ENCODE results near the gene ZNF385D.

The ZNF385D gene

DNA sequence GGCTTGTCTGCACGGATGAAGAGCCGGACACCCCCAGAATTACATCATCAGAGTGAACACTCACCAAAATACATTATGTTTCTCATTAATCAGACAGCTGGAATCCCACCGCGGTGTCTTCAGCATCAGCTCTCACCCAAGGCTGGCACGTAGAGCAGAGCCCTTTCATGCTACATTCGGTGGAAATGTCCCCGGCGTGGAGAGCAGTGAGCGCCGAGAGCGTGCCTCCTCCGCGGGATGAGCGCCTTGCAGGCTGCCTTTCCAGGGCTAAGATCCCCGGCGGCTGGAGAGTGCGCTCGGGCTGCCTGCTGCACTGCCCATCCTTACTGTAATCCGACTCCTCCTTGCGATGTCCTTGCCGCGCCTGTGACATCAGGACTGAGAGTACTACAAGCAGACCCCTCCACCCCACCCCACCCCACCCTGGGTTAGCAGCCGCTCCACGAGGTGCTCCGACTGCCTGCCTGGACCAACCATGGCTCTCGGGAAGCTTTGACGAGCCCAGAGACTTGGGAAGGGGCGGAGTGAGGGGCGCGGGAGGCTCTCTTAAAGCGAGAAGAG is at the start of gene ZNF385D:
ZNF385D (minus strand) TSS at position 380 of the 561 bp plus-strand sequence; CDS start at position 86, 294 bp downstream.
- DNase-seq (ENCODE audit: low read depth, low spot score), result peak; percentile 87

DNA sequence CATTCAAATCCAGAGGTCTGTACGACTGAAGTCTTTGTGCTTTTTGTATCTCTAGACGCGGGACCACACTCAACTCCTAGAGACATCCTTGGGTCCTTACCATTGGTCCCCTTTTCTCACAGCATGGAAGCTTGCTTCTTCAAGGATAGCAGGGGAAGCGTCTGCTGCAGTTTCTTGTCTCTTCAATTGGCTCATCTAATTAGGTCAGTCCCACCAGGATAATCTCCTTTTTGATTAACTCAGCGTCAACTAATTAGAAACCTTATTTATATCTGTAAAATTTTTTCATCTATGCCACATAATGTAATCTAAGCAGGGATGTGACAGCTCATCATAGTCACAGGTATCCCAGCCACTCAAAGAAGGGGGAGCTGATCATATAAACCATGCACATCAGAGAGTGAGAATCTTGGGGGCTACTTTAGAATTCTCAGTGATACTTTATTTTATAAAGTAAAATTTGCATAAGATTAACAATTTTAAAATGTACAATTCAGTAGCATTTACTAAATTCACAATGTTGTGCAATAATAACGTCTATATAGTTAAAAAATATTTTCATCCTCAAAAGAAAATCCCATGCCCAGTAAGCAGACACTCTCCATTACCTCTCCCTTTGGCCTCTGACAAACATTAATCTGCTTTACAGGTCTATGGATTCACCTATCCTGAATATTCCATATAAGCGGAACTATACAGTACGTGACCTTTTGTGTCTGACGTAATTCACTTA is 47.5 kb upstream of the ZNF385D start:
- no peak for DNase-seq (ENCODE audit: low read depth, low spot score)

DNA sequence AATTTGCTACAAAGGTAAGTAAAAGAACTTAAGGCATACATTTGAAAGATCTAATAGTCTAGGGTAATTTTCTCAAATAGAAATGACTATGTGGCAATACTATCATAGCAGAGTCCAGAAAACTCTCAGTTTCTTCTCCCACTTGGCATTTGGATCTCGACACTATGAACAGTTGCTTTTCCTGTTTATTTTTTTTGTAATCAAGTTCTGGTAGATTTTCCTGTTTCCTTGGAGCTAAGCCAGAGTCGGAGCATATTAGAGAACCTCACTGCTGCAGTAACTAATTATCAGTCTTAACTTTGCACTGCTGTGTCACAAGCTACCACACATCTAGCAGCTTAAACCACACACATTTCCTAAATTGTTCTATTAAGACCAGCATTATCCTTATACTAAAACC is 44.9 kb upstream of the ZNF385D start:
- DNase-seq (ENCODE audit: low read depth, low spot score), result no peak

GRCh38 chr3:21795152-21795837 is 44.3 kb upstream of the ZNF385D start:
- no peak for DNase-seq (ENCODE audit: low read depth, low spot score)

GRCh38 chr3:21794291-21794690 is 43.3 kb upstream of the ZNF385D start:
- no peak for DNase-seq (ENCODE audit: low read depth, low spot score)

DNA sequence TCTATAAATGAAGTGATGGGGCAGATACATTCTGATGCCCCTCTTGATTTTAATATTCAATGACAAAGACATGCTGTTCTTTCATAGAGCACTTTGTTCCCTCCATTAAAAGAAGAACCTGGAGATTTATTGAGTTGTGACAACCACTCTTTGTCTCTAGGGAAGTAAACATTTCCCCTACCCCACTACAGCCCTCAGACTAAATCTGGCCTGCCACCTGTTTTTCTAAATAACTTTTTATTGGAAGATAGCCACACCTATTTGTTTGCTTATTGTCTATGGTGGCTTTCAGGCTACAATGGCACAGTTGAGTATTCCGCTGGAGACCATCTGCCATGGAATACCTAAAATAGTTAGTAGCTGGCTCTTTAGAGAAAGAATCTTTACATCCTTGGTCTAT is 41.2 kb upstream of the ZNF385D start:
- DNase-seq (ENCODE audit: low read depth, low spot score), result no peak

GRCh38 chr3:21791356-21791755 is 40.3 kb upstream of the ZNF385D start:
- no peak for DNase-seq (ENCODE audit: low read depth, low spot score)

DNA sequence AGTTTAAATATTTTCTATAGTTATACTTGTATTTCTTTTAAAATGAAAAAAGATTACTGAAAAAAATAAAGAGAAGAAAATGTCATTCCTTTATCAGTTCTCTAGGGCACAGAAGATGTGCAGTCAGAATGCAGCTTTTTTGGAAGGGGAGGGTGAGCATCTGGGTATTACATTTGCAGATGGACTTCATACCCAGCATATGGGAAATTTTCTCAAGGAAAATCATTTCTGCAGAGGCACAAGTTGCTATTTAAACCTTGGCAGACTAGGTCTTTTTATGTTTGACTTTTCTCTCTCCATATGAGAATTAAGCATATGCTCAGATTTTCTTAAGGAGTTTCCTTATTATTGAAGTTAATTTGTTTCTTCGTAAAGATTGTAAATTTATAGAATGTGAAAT is 39.5 kb upstream of the ZNF385D start:
- DNase-seq (ENCODE audit: low read depth, low spot score), result no peak

- no peak for DNase-seq (ENCODE audit: low read depth, low spot score)
Observed at GRCh38 chr3:21789730-21790129, 38.7 kb upstream of the ZNF385D start.

GRCh38 chr3:21786438-21786797 is 35.4 kb upstream of the ZNF385D start:
- no peak for DNase-seq (ENCODE audit: low read depth, low spot score)

DNA sequence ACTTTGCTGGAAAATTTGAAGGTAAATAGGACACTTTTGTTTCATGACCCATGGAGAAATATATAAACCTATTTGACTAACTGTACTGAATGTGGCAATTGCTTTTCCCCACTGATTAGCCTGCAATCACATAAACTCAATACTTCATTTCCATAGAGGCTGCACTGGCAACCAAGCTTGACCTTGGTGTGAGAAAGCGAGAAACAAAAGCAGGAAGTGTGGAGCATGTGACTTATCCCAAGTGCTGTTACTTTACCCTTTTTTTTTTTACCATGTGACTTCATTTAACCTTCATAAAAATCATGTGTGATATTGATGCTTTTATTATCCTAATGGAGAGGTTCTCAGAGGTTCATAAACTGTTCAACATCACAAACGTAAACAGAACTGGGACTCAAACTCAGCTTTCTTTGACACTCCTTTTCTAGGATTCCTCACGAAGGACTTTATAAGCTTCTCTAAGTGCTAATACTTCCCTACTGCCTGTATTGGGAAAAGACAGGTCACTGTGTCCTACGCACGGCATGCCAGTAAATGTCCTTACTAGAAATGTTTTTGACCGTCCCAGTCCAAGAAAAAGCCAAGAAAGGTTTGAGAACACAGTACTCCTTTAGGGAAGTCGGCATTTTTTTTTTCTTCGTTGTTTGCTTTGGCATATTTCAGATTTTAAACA is 34.9 kb upstream of the ZNF385D start:
- no peak for DNase-seq (ENCODE audit: low read depth, low spot score)

GRCh38 chr3:21783839-21784238 is 32.8 kb upstream of the ZNF385D start:
- DNase-seq (ENCODE audit: low read depth, low spot score), result no peak

- DNase-seq (ENCODE audit: low read depth, low spot score), result no peak
Observed at GRCh38 chr3:21781355-21781754, 30.3 kb upstream of the ZNF385D start.

DNA sequence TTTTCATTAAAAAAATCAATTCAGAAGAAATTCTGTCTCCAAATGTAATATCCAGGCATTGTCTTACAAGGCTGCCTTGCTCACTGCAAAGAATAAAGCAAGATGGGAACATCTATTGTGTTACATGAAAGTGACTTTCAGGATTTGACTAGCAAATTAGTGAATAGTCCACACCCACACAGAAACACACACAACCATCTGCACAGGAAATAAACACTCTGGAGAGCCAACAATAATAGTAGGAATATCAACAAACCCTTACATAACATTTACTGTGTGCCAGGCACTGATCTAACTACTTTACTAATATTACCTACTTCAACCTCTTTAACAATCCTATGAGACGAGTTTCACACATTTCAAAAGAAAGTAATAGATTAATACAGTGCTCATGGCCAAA is 28.9 kb upstream of the ZNF385D start:
- no peak for DNase-seq (ENCODE audit: low read depth, low spot score)

DNA sequence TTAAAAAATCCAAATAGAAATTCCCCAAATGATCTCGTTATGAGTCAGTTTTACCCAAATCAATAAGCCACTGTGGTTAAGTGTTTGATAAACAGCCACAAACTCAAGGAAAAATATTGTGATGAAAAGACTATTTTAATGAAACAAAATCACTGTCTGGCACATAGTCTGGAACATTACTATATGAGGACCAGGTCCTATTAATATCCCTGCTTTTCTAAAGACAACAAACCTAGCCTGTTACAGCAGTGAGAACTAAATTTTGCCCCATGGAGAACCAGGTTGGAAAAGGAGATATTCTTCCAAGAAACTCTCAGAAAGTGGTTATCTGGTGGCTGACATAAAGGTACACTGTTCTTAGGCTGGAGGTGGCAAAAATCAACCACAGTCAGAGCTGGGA is 27.7 kb upstream of the ZNF385D start:
- peak; percentile 15 for DNase-seq (ENCODE audit: low read depth, low spot score)

GRCh38 chr3:21777821-21778220 is 26.8 kb upstream of the ZNF385D start:
- no peak for DNase-seq (ENCODE audit: low read depth, low spot score)

- no peak for DNase-seq (ENCODE audit: low read depth, low spot score)
Observed at GRCh38 chr3:21766002-21766401, 15.0 kb upstream of the ZNF385D start.

GRCh38 chr3:21755896-21756295 is 4.9 kb upstream of the ZNF385D start:
- DNase-seq (ENCODE audit: low read depth, low spot score), result no peak

- DNase-seq (ENCODE audit: low read depth, low spot score), result no peak
Observed at GRCh38 chr3:21754839-21755238, 3.8 kb upstream of the ZNF385D start.

- peak; percentile 69 for DNase-seq (ENCODE audit: low read depth, low spot score)
Observed at GRCh38 chr3:21752749-21753347, 1.8 kb upstream of the ZNF385D start.

DNA sequence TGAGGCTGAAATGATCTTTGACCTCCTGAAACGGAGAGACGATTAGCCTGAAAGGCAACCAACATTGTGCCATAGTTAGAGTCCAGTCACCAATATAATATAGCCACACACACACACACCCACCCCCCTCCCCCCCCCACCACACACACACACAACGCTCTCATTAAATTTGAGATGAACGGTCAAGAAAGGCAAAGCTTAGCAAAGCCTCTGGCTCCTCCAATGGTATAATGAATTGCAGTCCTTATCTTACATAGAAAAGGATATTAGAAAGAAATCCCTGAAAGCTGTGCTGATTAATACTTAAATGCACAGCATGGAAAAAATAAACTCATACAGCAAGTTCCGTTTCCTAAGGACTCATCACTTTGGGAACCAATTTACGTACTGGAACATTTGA is 876 bp upstream of the ZNF385D start:
- DNase-seq (ENCODE audit: low read depth, low spot score), result no peak

- peak; percentile 52 for DNase-seq (ENCODE audit: low read depth, low spot score)
Observed at GRCh38 chr3:21750080-21750696, 822 bp downstream of the ZNF385D start.
